MM.1S (cell line): ENCODE data around the gene SMC2.

ENCODE experiments used
- DNase-seq: peaks from one replicate; pipeline ENCODE4 v3.0.0-alpha.2; 2015
- H2AFZ ChIP-seq: fragments of 300-600 bp; sonication (generic); 2 replicates; pipeline ENCODE4 v1.6.0; 2016; ENCODE audit warnings: antibody characterized with exemption, low read length
- H3F3A ChIP-seq: fragments of 300-600 bp; sonication (generic); 2 replicates; pipeline ENCODE4 v1.6.1; 2016; ENCODE audit warnings: mild to moderate bottlenecking, antibody characterized with exemption, low read length, moderate library complexity, mixed read lengths; ENCODE audit not compliant: insufficient read depth
- H3K27ac ChIP-seq: fragments of 300-600 bp; sonication (generic); 2 replicates; pipeline ENCODE4 v1.5.1; 2016; ENCODE audit warnings: mild to moderate bottlenecking, low read length
- H3K27me3 ChIP-seq: fragments of 300-600 bp; sonication (generic); replicated peaks from 2 replicates; pipeline ENCODE4 v1.6.0; 2016; ENCODE audit warnings: low read length; ENCODE audit not compliant: insufficient read depth
- H3K36me3 ChIP-seq: fragments of 300-600 bp; sonication (generic); replicated peaks from 2 replicates; pipeline ENCODE4 v1.6.1; 2016; ENCODE audit warnings: mild to moderate bottlenecking, low read length, mixed read lengths; ENCODE audit not compliant: insufficient read depth
- H3K4me1 ChIP-seq: fragments of 300-600 bp; sonication (generic); 2 replicates; pipeline ENCODE4 v1.6.1; 2016; ENCODE audit warnings: low read length, mixed read lengths
- H3K4me2 ChIP-seq: fragments of 300-600 bp; sonication (generic); 2 replicates; pipeline ENCODE4 v1.6.0; 2016; ENCODE audit warnings: low read depth, low read length
- H3K4me3 ChIP-seq: fragments of 300-600 bp; sonication (generic); 2 replicates; pipeline ENCODE4 v1.5.1; 2016; ENCODE audit warnings: low read length, mixed read lengths
- H3K79me2 ChIP-seq: fragments of 300-600 bp; sonication (generic); 2 replicates; pipeline ENCODE4 v1.6.1; 2016; ENCODE audit warnings: mixed run types, low read length, mixed read lengths
- H3K9ac ChIP-seq: fragments of 300-600 bp; sonication (generic); 2 replicates; pipeline ENCODE4 v1.6.1; 2016; ENCODE audit warnings: low read length, mixed read lengths
- H3K9me2 ChIP-seq: fragments of 300-600 bp; sonication (generic); replicated peaks from 2 replicates; pipeline ENCODE4 v1.6.1; 2016; ENCODE audit warnings: mild to moderate bottlenecking, low read length, mixed read lengths; ENCODE audit not compliant: insufficient read depth
- H3K9me3 ChIP-seq: fragments of 300-600 bp; sonication (generic); replicated peaks from 2 replicates; pipeline ENCODE4 v1.6.1; 2016; ENCODE audit warnings: mild to moderate bottlenecking, low read length, mixed read lengths; ENCODE audit not compliant: insufficient read depth
- H4K20me1 ChIP-seq: fragments of 300-600 bp; sonication (generic); 2 replicates; pipeline ENCODE4 v1.6.1; 2016; ENCODE audit warnings: mild to moderate bottlenecking, low read length, moderate library complexity, mixed read lengths; ENCODE audit not compliant: insufficient read depth
- CTCF ChIP-seq: fragments of 300-600 bp; sonication (generic); IDR thresholded peaks from 2 replicates; pipeline ENCODE4 v1.5.1; 2016; ENCODE audit warnings: antibody characterized with exemption, low read length, mixed read lengths
- EZH2 ChIP-seq: fragments of 300-600 bp; sonication (generic); optimal IDR thresholded peaks from 2 replicates; pipeline ENCODE3; 2017; ENCODE audit warnings: low read depth, mild to moderate bottlenecking, antibody characterized with exemption, low read length, mixed read lengths
- EZH2phosphoT487 ChIP-seq: fragments of 300-600 bp; sonication (generic); IDR thresholded peaks from 2 replicates; pipeline ENCODE4 v1.6.1; 2018; ENCODE audit warnings: antibody characterized with exemption, low read length

Gene SMC2

GRCh38 chr9:104088416-104088815, 5.7 kb upstream of the SMC2 start:
- H3K27ac ChIP-seq = no peak overlapping the region
- H3K27me3 ChIP-seq = no peaks in the 10 kb centered on the region
- no peaks in the 10 kb centered on the region for H3K9me3 ChIP-seq
- H3K4me2 ChIP-seq = no peak overlapping the region
- DNase-seq = no peak
- TF ChIP-seq EZH2 = no peak
- TF ChIP-seq CTCF = no peak
- TF ChIP-seq EZH2phosphoT487 = no peak
- no peaks in the 10 kb centered on the region for H4K20me1 ChIP-seq
- H3K4me1 ChIP-seq = peaks cover 5% of the 10 kb centered on the region; the same call in 1 of the 2 replicates
- peaks cover 3% of the 10 kb centered on the region; the same call in 1 of the 2 replicates for H3F3A ChIP-seq
- no peak overlapping the region for H2AFZ ChIP-seq
- no peak overlapping the region for H3K9ac ChIP-seq
- H3K79me2 ChIP-seq = 0 out of 2 replicates have a peak, but pooled peaks cover 2% of the 10 kb centered on the region
- H3K9me2 ChIP-seq = no peaks in the 10 kb centered on the region
- no peaks in the 10 kb centered on the region for H3K36me3 ChIP-seq
- no peak overlapping the region for H3K4me3 ChIP-seq

GRCh38 chr9:104090578-104090977, 3.5 kb upstream of the SMC2 start:
- peaks cover 6% of the 10 kb centered on the region; the same call in 1 of the 2 replicates for H3F3A ChIP-seq
- no peak overlapping the region for H3K4me3 ChIP-seq
- no peaks in the 10 kb centered on the region for H3K9me3 ChIP-seq
- H3K9me2 ChIP-seq = no peaks in the 10 kb centered on the region
- peaks cover 14% of the 10 kb centered on the region for H3K79me2 ChIP-seq
- H3K9ac ChIP-seq = no peak overlapping the region
- DNase-seq = no peak
- H3K36me3 ChIP-seq = no peaks in the 10 kb centered on the region
- H3K27me3 ChIP-seq = no peaks in the 10 kb centered on the region
- no peaks in the 10 kb centered on the region for H4K20me1 ChIP-seq
- no peak overlapping the region for H3K4me2 ChIP-seq
- peaks cover 8% of the 10 kb centered on the region for H3K4me1 ChIP-seq
- H2AFZ ChIP-seq = no peak overlapping the region
- no peak overlapping the region for H3K27ac ChIP-seq
- no peak for TF ChIP-seq CTCF
- TF ChIP-seq EZH2phosphoT487 = no peak
- TF ChIP-seq EZH2 = no peak

- H3K27me3 ChIP-seq = no peaks in the 10 kb centered on the region
- H2AFZ ChIP-seq = no peak overlapping the region
- no peaks in the 10 kb centered on the region for H3K9me2 ChIP-seq
- H4K20me1 ChIP-seq = no peaks in the 10 kb centered on the region
- TF ChIP-seq EZH2phosphoT487 = no peak
- no peak for TF ChIP-seq CTCF
- no peak for TF ChIP-seq EZH2
- peaks cover 14% of the 10 kb centered on the region for H3K4me1 ChIP-seq
- no peak overlapping the region for H3K4me3 ChIP-seq
- no peak overlapping the region for H3K4me2 ChIP-seq
- no peaks in the 10 kb centered on the region for H3K36me3 ChIP-seq
- peaks cover 6% of the 10 kb centered on the region; the same call in 1 of the 2 replicates for H3F3A ChIP-seq
- H3K9me3 ChIP-seq = no peaks in the 10 kb centered on the region
- H3K79me2 ChIP-seq = peaks cover 20% of the 10 kb centered on the region
- H3K27ac ChIP-seq = no peak overlapping the region
- no peak for DNase-seq
- no peak overlapping the region for H3K9ac ChIP-seq
These were observed 3.0 kb upstream of the SMC2 start for GRCh38 chr9:104091116-104091515.
